B cell (primary cell): ENCODE data around the gene MANBA. TPM values are rescaled to one million over a fixed set of nuclear protein-coding genes. Genes with fewer than 3 reads are reported as not detected.

Experiments
- ATAC-seq: fragments of 200-7000 bp; cut with Tn5 transposase; one replicate; pipeline ENCODE4 v1.10.0; 2021; ENCODE audit warnings: low read depth, mild to moderate bottlenecking, moderate number of reproducible peaks, moderate library complexity
- CTCF ChIA-PET: fragments of 350-600 bp; sonication (Branson Sonifier 250); formaldehyde crosslinking; loops from one replicate; lab custom pipeline; 2021; ENCODE audit warnings: antibody characterized with exemption, inconsistent platforms; lab: Charles Lee
- POLR2A ChIA-PET: fragments of 350-600 bp; sonication (Branson Sonifier 250); formaldehyde crosslinking; loops from one replicate; lab custom pipeline; 2021; ENCODE audit warnings: antibody characterized with exemption; lab: Charles Lee
- DNase-seq: peaks from one replicate; pipeline ENCODE4 v3.0.0; 2013
- H2AFZ ChIP-seq: 2 replicates; pipeline ENCODE4 v1.6.1; 2012; ENCODE audit warnings: mild to moderate bottlenecking, low read depth, low read length; ENCODE audit not compliant: insufficient read depth, poor library complexity, severe bottlenecking
- H3K27ac ChIP-seq, 2 donors: 1 replicate in 1 of 2; 2 replicates in 1 of 2; pipeline ENCODE4 v1.5.1; 2012 to 2013; ENCODE audit warnings: low read length in 2 of 2, mild to moderate bottlenecking in 2 of 2, moderate library complexity in 1 of 2
- H3K27me3 ChIP-seq, 4 experiments: fragments of 200-600 bp in 1 of 4; sonication (generic) in 1 of 4; replicated peaks in 1 of 4; 1 replicate in 2 of 4; 2 replicates in 2 of 4; pipeline versions ENCODE4 v1.6.1 to v1.7.0; 2013 to 2016; ENCODE audit warnings: low read length in 3 of 4, mild to moderate bottlenecking in 2 of 4, mixed read lengths in 1 of 4, moderate library complexity in 1 of 4; ENCODE audit not compliant: insufficient read depth in 4 of 4, control insufficient read depth in 3 of 4; ENCODE audit errors: control extremely low read depth in 1 of 4
- H3K36me3 ChIP-seq, 2 experiments: replicated peaks in 1 of 2; 1 replicate in 1 of 2; 2 replicates in 1 of 2; pipeline versions ENCODE4 v1.6.1 to v1.7.1; 2013; ENCODE audit warnings: low read length in 1 of 2; ENCODE audit not compliant: insufficient read depth in 2 of 2, control insufficient read depth in 1 of 2; ENCODE audit errors: control extremely low read depth in 1 of 2, extremely low read depth in 1 of 2
- H3K4me1 ChIP-seq, 2 donors: fragments of 200-600 bp in 1 of 2; sonication (generic) in 1 of 2; 1 replicate in 1 of 2; 2 replicates in 1 of 2; pipeline versions ENCODE4 v1.5.1 to v1.6.1; 2013 to 2017; ENCODE audit warnings: low read length in 2 of 2; ENCODE audit not compliant: control insufficient read depth in 2 of 2, insufficient read depth in 2 of 2
- H3K4me2 ChIP-seq: replicated peaks from 2 replicates; pipeline ENCODE3; 2012; ENCODE audit warnings: mild to moderate bottlenecking, low read depth, low read length; ENCODE audit not compliant: poor library complexity, severe bottlenecking
- H3K4me3 ChIP-seq, 5 experiments: fragments of 200-600 bp in 1 of 5; sonication (generic) in 1 of 5; 1 replicate in 3 of 5; 2 replicates in 2 of 5; pipeline versions ENCODE4 v1.5.1 to v1.7.0; 2011 to 2016; ENCODE audit warnings: low read length in 4 of 5, mild to moderate bottlenecking in 4 of 5, low read depth in 2 of 5, control low read depth in 1 of 5, moderate library complexity in 1 of 5; ENCODE audit not compliant: insufficient read depth in 1 of 5; ENCODE audit errors: control extremely low read depth in 1 of 5, extremely low read depth in 1 of 5
- H3K79me2 ChIP-seq: fragments of 200-600 bp; sonication (generic); one replicate; pipeline ENCODE4 v1.6.0; 2016; ENCODE audit warnings: low read length; ENCODE audit not compliant: control insufficient read depth, insufficient read depth
- H3K9ac ChIP-seq: fragments of 200-600 bp; sonication (generic); 2 replicates; pipeline ENCODE4 v1.6.1; 2017; ENCODE audit warnings: mild to moderate bottlenecking, low read length, moderate library complexity
- H3K9me3 ChIP-seq, 3 donors: one replicate each; pipeline versions ENCODE4 v1.6.1 to v1.7.1; 2013; ENCODE audit warnings: low read length in 2 of 3; ENCODE audit not compliant: control insufficient read depth in 2 of 3, insufficient read depth in 1 of 3; ENCODE audit errors: control extremely low read depth in 1 of 3
- H4K20me1 ChIP-seq: 2 replicates; pipeline ENCODE4 v1.6.0; 2012; ENCODE audit warnings: mild to moderate bottlenecking, low read length; ENCODE audit not compliant: insufficient read depth, control insufficient read depth, poor library complexity, severe bottlenecking
- H3K27ac Mint-ChIP-seq: one replicate; pipeline ENCODE4 v1.8.0; 2021; ENCODE audit warnings: mixed read lengths
- H3K27me3 Mint-ChIP-seq: one replicate; pipeline ENCODE4 v1.8.0; 2021; ENCODE audit warnings: mixed read lengths
- H3K4me1 Mint-ChIP-seq: one replicate; pipeline ENCODE4 v1.8.0; 2021; ENCODE audit warnings: mixed read lengths
- H3K4me3 Mint-ChIP-seq: one replicate; pipeline ENCODE4 v1.8.0; 2021; ENCODE audit warnings: mixed read lengths
- H3K9me3 Mint-ChIP-seq: one replicate; pipeline ENCODE4 v1.8.0; 2022; ENCODE audit warnings: mixed read lengths; ENCODE audit not compliant: insufficient read depth
- EZH2 ChIP-seq: IDR thresholded peaks from 2 replicates; pipeline ENCODE4 v1.6.1; 2012; ENCODE audit warnings: borderline replicate concordance, low read depth, mild to moderate bottlenecking, moderate library complexity, low read length; ENCODE audit not compliant: insufficient read depth, poor library complexity, severe bottlenecking
- WGBS: methylation state at CpG from one replicate; pipeline ENCODE4 v1.1.5; 2013; ENCODE audit warnings: missing lambda C conversion rate; ENCODE audit not compliant: insufficient coverage; 5-methylcytosine and 5-hydroxymethylcytosine counted together
- intact Hi-C: fragments of 100-400 bp; cut with micrococcal nuclease; formaldehyde crosslinking; loops from one replicate; pipeline ENCODE4 v1.10.0; 2022
- polyA plus RNA-seq: library from polyadenylated mRNA; depleted of rRNA; stranded (reverse); fragments of >200 nt; gene quantifications from 2 replicates; pipeline ENCODE4 v1.2.3, GENCODE V29; 2012
- total RNA-seq, 2 donors: library from RNA; stranded (reverse); fragments of 120-200 nt in 1 of 2; gene quantifications; 1 replicate in 1 of 2; 2 replicates in 1 of 2; pipeline versions ENCODE4 v1.2.3 to v1.2.4, GENCODE V29; 2013 to 2022
- TF ChIP-seq, protein P1 (sequence below): fragments of 200-600 bp; IDR thresholded peaks from one replicate; pipeline ENCODE4 v1.8.0; 2022; ENCODE audit warnings: antibody characterized with exemption, mild to moderate bottlenecking

The MANBA gene
- total and polyA plus RNA-seq, 2 donors (not counting 1 experiment from before 2014, with no cell fraction given): 91.6 to 119 TPM

DNA sequence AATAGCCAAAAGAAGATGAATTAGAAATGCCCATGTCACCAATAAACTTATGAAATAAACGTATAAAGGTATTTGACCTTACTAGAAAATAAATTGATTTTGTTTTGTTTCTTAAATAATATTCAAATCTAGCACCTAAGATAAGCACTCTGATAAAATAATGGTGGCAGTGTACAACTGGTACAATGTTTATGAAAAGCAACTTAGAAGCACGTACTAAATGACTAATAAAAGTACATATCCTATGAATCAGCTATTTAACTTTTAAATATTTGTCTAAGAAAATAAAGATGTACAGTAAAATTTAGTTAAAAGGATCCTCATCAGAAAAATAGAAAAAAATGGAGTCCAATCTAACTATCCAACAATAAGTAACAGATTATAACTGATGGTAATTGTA is 6.7 kb downstream of the MANBA start:
- Mint-ChIP-seq H3K27ac (no peak overlapping the region), H3K4me1 (peaks cover 38% of the 10 kb centered on the region), H3K9me3 (no peaks in the 10 kb centered on the region), H3K27me3 (no peaks in the 10 kb centered on the region), H3K4me3 (no peak overlapping the region)
- intact Hi-C loops: no loop called here
- CTCF ChIA-PET: interaction anchor here (1.2 kb wide), 1 partner anchor 16 kb away, joined by 3 read pairs; no protein-coding TSS in a partner anchor
- Histone ChIP-seq H3K79me2 (peaks cover 89% of the 10 kb centered on the region), H4K20me1 (peaks cover 25% of the 10 kb centered on the region), H3K4me1 (peaks cover 15% of the 10 kb centered on the region in 2 donors), H3K4me3 (no peak overlapping the region), H3K27me3 (no peaks in the 10 kb centered on the region), H3K4me2 (no peak overlapping the region), H3K27ac (no peak overlapping the region), H3K9me3 (no peaks in the 10 kb centered on the region), H3K9ac (no peak overlapping the region), H2AFZ (no peak overlapping the region), H3K36me3 (peaks cover 0 to 12% of the 10 kb centered on the region in 2 experiments)
- ATAC-seq (no peak), DNase-seq (no peak)
- no peak for TF ChIP-seq EZH2
- POLR2A ChIA-PET: no interaction called here
- no CpG with 5 or more reads among the region's 2 CpGs for WGBS

DNA sequence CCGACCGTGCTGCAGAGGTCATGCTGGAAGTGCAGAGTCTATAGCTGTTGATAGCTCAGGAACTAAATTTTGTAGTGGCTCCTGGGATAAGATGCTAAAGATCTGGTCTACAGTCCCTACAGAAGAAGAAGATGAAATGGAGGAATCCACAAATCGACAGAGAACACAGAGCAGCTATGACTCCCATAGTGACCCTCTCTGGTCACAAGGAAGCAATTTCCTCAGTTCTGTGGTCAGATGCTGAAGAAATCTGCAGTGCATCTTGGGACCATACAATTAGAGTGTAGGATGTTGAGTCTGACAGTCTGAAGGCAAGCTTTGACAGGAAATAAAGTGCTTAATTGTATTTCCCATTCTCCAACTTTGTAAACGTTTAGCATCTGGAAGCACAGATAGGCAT is 8.8 kb downstream of the MANBA start:
- WGBS: 93% methylated on average over 3 of the region's 4 CpGs
- H3K9ac ChIP-seq: no peak overlapping the region

More for the DNA sequence above, 8.8 kb downstream of the MANBA start:
- H3K9me3 Mint-ChIP-seq: no peaks in the 10 kb centered on the region
- Histone ChIP-seq H3K4me2 (no peak overlapping the region), H3K27me3 (no peaks in the 10 kb centered on the region), H3K4me1 (no peaks in the 10 kb centered on the region), H4K20me1 (peaks cover 29% of the 10 kb centered on the region), H2AFZ (no peak overlapping the region), H3K9me3 (no peaks in the 10 kb centered on the region), H3K27ac (no peak overlapping the region), H3K36me3 (peaks cover 5 to 13% of the 10 kb centered on the region in 2 experiments), H3K79me2 (peaks cover 87% of the 10 kb centered on the region), H3K4me3 (no peak overlapping the region)
- TF ChIP-seq, protein P1, sequence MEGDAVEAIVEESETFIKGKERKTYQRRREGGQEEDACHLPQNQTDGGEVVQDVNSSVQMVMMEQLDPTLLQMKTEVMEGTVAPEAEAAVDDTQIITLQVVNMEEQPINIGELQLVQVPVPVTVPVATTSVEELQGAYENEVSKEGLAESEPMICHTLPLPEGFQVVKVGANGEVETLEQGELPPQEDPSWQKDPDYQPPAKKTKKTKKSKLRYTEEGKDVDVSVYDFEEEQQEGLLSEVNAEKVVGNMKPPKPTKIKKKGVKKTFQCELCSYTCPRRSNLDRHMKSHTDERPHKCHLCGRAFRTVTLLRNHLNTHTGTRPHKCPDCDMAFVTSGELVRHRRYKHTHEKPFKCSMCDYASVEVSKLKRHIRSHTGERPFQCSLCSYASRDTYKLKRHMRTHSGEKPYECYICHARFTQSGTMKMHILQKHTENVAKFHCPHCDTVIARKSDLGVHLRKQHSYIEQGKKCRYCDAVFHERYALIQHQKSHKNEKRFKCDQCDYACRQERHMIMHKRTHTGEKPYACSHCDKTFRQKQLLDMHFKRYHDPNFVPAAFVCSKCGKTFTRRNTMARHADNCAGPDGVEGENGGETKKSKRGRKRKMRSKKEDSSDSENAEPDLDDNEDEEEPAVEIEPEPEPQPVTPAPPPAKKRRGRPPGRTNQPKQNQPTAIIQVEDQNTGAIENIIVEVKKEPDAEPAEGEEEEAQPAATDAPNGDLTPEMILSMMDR: no peak
- TF ChIP-seq EZH2: no peak
- intact Hi-C loops: no loop called here
- peak overlapping the region; percentile 10 for H3K27ac Mint-ChIP-seq
- ATAC-seq (no peak), DNase-seq (no peak)
- H3K4me1 Mint-ChIP-seq: peaks cover 19% of the 10 kb centered on the region
- H3K4me3 Mint-ChIP-seq: no peak overlapping the region
- no peaks in the 10 kb centered on the region for H3K27me3 Mint-ChIP-seq
- CTCF ChIA-PET: no interaction called here
- POLR2A ChIA-PET: no interaction called here
